ENCODE measurements around the gene FRMD4A. TPM values are rescaled to one million over a fixed set of nuclear protein-coding genes. Genes with fewer than 3 reads are reported as not detected.
A peak's percentile ranks its signal among the peaks of the same experiment; 100 is the strongest.

The FRMD4A gene
- total and polyA plus RNA-seq, 10 of the 15 experiments (the other 5 are each of a cell fraction or from before 2014, with no cell fraction given): 17.8 to 75.2 (median 39.1) TPM

DNA sequence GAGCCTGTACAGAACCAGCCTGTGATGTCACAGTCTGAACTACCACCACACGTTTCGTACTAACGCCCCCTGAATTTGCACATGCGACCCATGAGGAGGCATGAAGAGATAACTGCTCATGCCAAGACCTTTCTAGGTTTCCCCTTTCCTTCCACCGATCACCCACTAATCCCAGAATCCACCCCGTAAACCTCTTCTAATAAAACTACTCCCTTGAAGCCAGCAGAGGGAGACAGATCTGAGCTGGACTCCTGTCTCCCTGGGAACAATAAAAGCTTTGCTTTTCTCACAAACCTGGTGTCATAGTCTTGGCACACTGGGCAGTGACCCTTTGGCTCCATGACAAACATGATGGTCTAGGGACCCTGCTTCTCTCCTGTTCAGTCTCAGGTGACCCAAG, 144.5 kb downstream of the FRMD4A start:
- no peaks in the 10 kb centered on the region for H3K36me3 ChIP-seq (ENCODE audit: control insufficient read depth in 2 of 2, insufficient read depth in 2 of 2, low read length in 1 of 2)
- H3K4me1 ChIP-seq (ENCODE audit: control insufficient read depth, insufficient read depth, low read length): peaks cover 10% of the 10 kb centered on the region
- 70% methylated on average over 6 of the region's 6 CpGs for WGBS (ENCODE audit: insufficient coverage, insufficient replicate concordance, low lambda C conversion rate, missing lambda C conversion rate)
- no TSS peak for BruUV-seq (replicated peaks)
- in situ Hi-C loops (cut with MboI): no loop called here
- ChIA-PET SMC1A (ENCODE audit: uncharacterized antibody, unreplicated experiment) (interaction anchor here (1.5 kb wide), 1 partner anchor 416 kb away, joined by 3 read pairs; no protein-coding TSS in a partner anchor), RAD21 (ENCODE audit: unreplicated experiment) (interaction anchor here (2.4 kb wide), 1 partner anchor 399 kb away, joined by 15 read pairs; no protein-coding TSS in a partner anchor), CTCF (interaction anchor here (0.6 to 10.2 kb wide), 8 partner anchors 11 to 636 kb away, joined by 3 to 91 read pairs (median 4); no protein-coding TSS in a partner anchor), POLR2A (interaction anchor here (0.6 to 1.2 kb wide), 4 partner anchors 362 to 399 kb away, joined by 3 to 8 read pairs (median 4); no protein-coding TSS in a partner anchor)
- peaks cover 0 to under 1% of the 10 kb centered on the region in 2 experiments; a peak in 2 of 4 replicates for H3K27me3 ChIP-seq (replicated peaks in 1 of 2; ENCODE audit: control insufficient read depth in 2 of 2, insufficient read depth in 2 of 2, low read length in 1 of 2)
- H3K4me2 ChIP-seq (ENCODE audit: control insufficient read depth, insufficient read depth): no peak overlapping the region
- H3K9me3 ChIP-seq (replicated peaks; ENCODE audit: control insufficient read depth, insufficient read depth, low read length): peaks cover 3% of the 10 kb centered on the region; the same call in 1 of the 3 replicates
- H3K79me2 ChIP-seq (ENCODE audit: control insufficient read depth, insufficient read depth, low read length): no peaks in the 10 kb centered on the region
- no peak overlapping the region for H3K27ac ChIP-seq (ENCODE audit: control insufficient read depth, insufficient read depth)
- ATAC-seq: peak; percentile 3
- no peak for FAIRE-seq
- DNase-seq (ENCODE audit: low read depth, low spot score): no peak
- H4K20me1 ChIP-seq (ENCODE audit: control insufficient read depth, insufficient read depth): no peaks in the 10 kb centered on the region
- no peak overlapping the region for H3K9ac ChIP-seq (ENCODE audit: control insufficient read depth, insufficient read depth, low read length)
- TF ChIP-seq, protein P1, sequence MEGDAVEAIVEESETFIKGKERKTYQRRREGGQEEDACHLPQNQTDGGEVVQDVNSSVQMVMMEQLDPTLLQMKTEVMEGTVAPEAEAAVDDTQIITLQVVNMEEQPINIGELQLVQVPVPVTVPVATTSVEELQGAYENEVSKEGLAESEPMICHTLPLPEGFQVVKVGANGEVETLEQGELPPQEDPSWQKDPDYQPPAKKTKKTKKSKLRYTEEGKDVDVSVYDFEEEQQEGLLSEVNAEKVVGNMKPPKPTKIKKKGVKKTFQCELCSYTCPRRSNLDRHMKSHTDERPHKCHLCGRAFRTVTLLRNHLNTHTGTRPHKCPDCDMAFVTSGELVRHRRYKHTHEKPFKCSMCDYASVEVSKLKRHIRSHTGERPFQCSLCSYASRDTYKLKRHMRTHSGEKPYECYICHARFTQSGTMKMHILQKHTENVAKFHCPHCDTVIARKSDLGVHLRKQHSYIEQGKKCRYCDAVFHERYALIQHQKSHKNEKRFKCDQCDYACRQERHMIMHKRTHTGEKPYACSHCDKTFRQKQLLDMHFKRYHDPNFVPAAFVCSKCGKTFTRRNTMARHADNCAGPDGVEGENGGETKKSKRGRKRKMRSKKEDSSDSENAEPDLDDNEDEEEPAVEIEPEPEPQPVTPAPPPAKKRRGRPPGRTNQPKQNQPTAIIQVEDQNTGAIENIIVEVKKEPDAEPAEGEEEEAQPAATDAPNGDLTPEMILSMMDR (IDR thresholded peaks at IDR 0.05 in 2 of 3, conservative IDR thresholded peaks at IDR 0.05 in 1 of 3; ENCODE audit: control insufficient read depth in 2 of 3, extremely low read depth in 1 of 3, insufficient read depth in 1 of 3, low read depth in 3 of 3, low read length in 3 of 3): peak; percentile 16 to 29 (median 26); a peak in 5 of 6 replicates
- TF ChIP-seq SMC3 (IDR thresholded peaks at IDR 0.05; ENCODE audit: borderline replicate concordance, low read length) (0 out of 2 replicates have a peak, but pooled peaks have one; percentile 4), NBN (IDR thresholded peaks at IDR 0.05) (no peak)
- H2AFZ ChIP-seq (ENCODE audit: control insufficient read depth, low read depth, low read length): no peak overlapping the region
- intact Hi-C loops (cut with micrococcal nuclease; ENCODE audit: unreplicated experiment): loop anchor here (10.0 kb wide), 1 partner anchor 261 kb away; no protein-coding TSS in a partner anchor
- no peak overlapping the region for H3K4me3 ChIP-seq

Measured in GM12878 (cell line).